CD4-positive, alpha-beta T cell (primary cell): ENCODE measurements around the gene RAB27A. TPM values are rescaled to one million over a fixed set of nuclear protein-coding genes. Genes with fewer than 3 reads are reported as not detected.

ENCODE experiments used
- ATAC-seq: fragments of 200-7000 bp; cut with Tn5 transposase; one replicate; pipeline ENCODE4 v1.10.0; 2022; ENCODE audit warnings: mild to moderate bottlenecking; ENCODE audit not compliant: poor library complexity
- CTCF ChIA-PET: fragments of 350-600 bp; sonication (Branson Sonifier 250); formaldehyde crosslinking; loops from one replicate; lab custom pipeline; 2021; ENCODE audit warnings: antibody characterized with exemption, inconsistent platforms; lab: Charles Lee
- POLR2A ChIA-PET: fragments of 350-600 bp; sonication (Branson Sonifier 250); formaldehyde crosslinking; loops from one replicate; lab custom pipeline; 2021; ENCODE audit warnings: antibody characterized with exemption, inconsistent platforms; lab: Charles Lee
- DNase-seq, 14 experiments: peaks; one replicate each; pipeline ENCODE4 v3.0.0-alpha.2; 2013 to 2020; ENCODE audit warnings: mixed read lengths in 2 of 14
- H3K27ac ChIP-seq, 2 donors: one replicate each; pipeline versions ENCODE4 v1.5.1 to v1.7.0; 2013; ENCODE audit warnings: low read length in 2 of 2, low read depth in 1 of 2, mild to moderate bottlenecking in 1 of 2
- H3K27me3 ChIP-seq, 2 experiments: 1 replicate in 1 of 2; 2 replicates in 1 of 2; pipeline versions ENCODE4 v1.6.1 to v1.7.0; 2013; ENCODE audit warnings: low read length in 2 of 2, control low read depth in 1 of 2, mild to moderate bottlenecking in 1 of 2, moderate library complexity in 1 of 2; ENCODE audit not compliant: insufficient read depth in 2 of 2, control insufficient read depth in 1 of 2
- H3K36me3 ChIP-seq: one replicate; pipeline ENCODE4 v1.6.1; 2013; ENCODE audit warnings: low read length, control low read depth; ENCODE audit not compliant: insufficient read depth
- H3K4me1 ChIP-seq: one replicate; pipeline ENCODE4 v1.6.1; 2013; ENCODE audit warnings: low read length, control low read depth; ENCODE audit not compliant: insufficient read depth
- H3K4me3 ChIP-seq: one replicate; pipeline ENCODE4 v1.5.1; 2013; ENCODE audit warnings: mild to moderate bottlenecking, low read length, moderate library complexity
- H3K9me3 ChIP-seq, 2 experiments: 1 replicate in 1 of 2; 2 replicates in 1 of 2; pipeline versions ENCODE4 v1.6.1 to v1.7.0; 2013; ENCODE audit warnings: low read length in 2 of 2, mild to moderate bottlenecking in 2 of 2, control low read depth in 1 of 2, moderate library complexity in 1 of 2; ENCODE audit not compliant: control insufficient read depth in 1 of 2, insufficient read depth in 1 of 2
- H3K27ac Mint-ChIP-seq: one replicate; pipeline ENCODE4 v1.8.0; 2020; ENCODE audit warnings: mixed read lengths
- H3K27me3 Mint-ChIP-seq: one replicate; pipeline ENCODE4 v1.8.0; 2021; ENCODE audit warnings: mixed read lengths
- H3K36me3 Mint-ChIP-seq: one replicate; pipeline ENCODE4 v1.8.0; 2021; ENCODE audit warnings: low read depth, mixed read lengths
- H3K4me1 Mint-ChIP-seq: one replicate; pipeline ENCODE4 v1.8.0; 2021; ENCODE audit warnings: low read depth, mixed read lengths
- H3K4me3 Mint-ChIP-seq: one replicate; pipeline ENCODE4 v1.8.0; 2020; ENCODE audit warnings: mild to moderate bottlenecking, mixed read lengths
- H3K9me3 Mint-ChIP-seq: one replicate; pipeline ENCODE4 v1.8.0; 2020; ENCODE audit warnings: mixed read lengths
- CTCF ChIP-seq: fragments of 200-600 bp; IDR thresholded peaks from one replicate; pipeline ENCODE4 v1.8.0; 2022; ENCODE audit warnings: antibody characterized with exemption, mild to moderate bottlenecking
- intact Hi-C, 2 experiments: fragments of 100-400 bp; cut with DNase I in 1 of 2; cut with micrococcal nuclease in 1 of 2; formaldehyde crosslinking; loops; one replicate each; pipeline versions ENCODE4 v1.15.1 to v1.9.0; 2023 to 2025; cut with DNase I, micrococcal nuclease
- total RNA-seq, 174 experiments: library from RNA in 2 of 174; stranded (reverse) in 2 of 174; gene quantifications; one replicate each; pipeline ENCODE4 v1.2.3 and lab custom pipeline; 2021 to 2026

RAB27A gene
- total RNA-seq, 2 experiments from 2014 or later = 9.0 TPM

- no peak for TF ChIP-seq CTCF
- Histone ChIP-seq H3K4me3 (no peak overlapping the region), H3K36me3 (no peaks in the 10 kb centered on the region), H3K27ac (no peak overlapping the region), H3K27me3 (no peaks in the 10 kb centered on the region), H3K9me3 (no peaks in the 10 kb centered on the region), H3K4me1 (peaks cover 23% of the 10 kb centered on the region)
- intact Hi-C loops = no loop called here
- no peaks in the 10 kb centered on the region for H3K27me3 Mint-ChIP-seq
- POLR2A ChIA-PET = interaction anchor here (1.4 kb wide), 1 partner anchor 15 kb away, joined by 3 read pairs; no protein-coding TSS in a partner anchor
- peaks cover 35% of the 10 kb centered on the region for H3K4me1 Mint-ChIP-seq
- CTCF ChIA-PET = no interaction called here
- no peak for DNase-seq
- H3K27ac Mint-ChIP-seq = no peak overlapping the region
- ATAC-seq = no peak
- H3K36me3 Mint-ChIP-seq = no peaks in the 10 kb centered on the region
- no peaks in the 10 kb centered on the region for H3K9me3 Mint-ChIP-seq
- H3K4me3 Mint-ChIP-seq = no peak overlapping the region
Measured at GRCh38 chr15:55246567-55246966, 43.0 kb downstream of the RAB27A start.

GRCh38 chr15:55245059-55245458 is 44.6 kb downstream of the RAB27A start:
- H3K9me3 ChIP-seq = no peaks in the 10 kb centered on the region
- no peak overlapping the region for H3K4me3 Mint-ChIP-seq
- ATAC-seq = no peak
- no peaks in the 10 kb centered on the region for H3K36me3 ChIP-seq
- no peak overlapping the region for H3K4me3 ChIP-seq
- no peaks in the 10 kb centered on the region for H3K9me3 Mint-ChIP-seq
- H3K36me3 Mint-ChIP-seq = no peaks in the 10 kb centered on the region
- no peak for DNase-seq
- peaks cover 32% of the 10 kb centered on the region for H3K4me1 Mint-ChIP-seq
- intact Hi-C loops = no loop called here
- POLR2A ChIA-PET = no interaction called here
- no peak overlapping the region for H3K27ac Mint-ChIP-seq
- H3K27ac ChIP-seq = no peak overlapping the region
- CTCF ChIA-PET = interaction anchor here (0.6 kb wide), 1 partner anchor 183 kb away, joined by 3 read pairs; no protein-coding TSS in a partner anchor
- H3K4me1 ChIP-seq = peaks cover 17% of the 10 kb centered on the region
- no peaks in the 10 kb centered on the region for H3K27me3 ChIP-seq
- TF ChIP-seq CTCF = no peak
- H3K27me3 Mint-ChIP-seq = no peaks in the 10 kb centered on the region

GRCh38 chr15:55241891-55242290 is 47.7 kb downstream of the RAB27A start:
- no peak overlapping the region for H3K4me3 Mint-ChIP-seq
- TF ChIP-seq CTCF = no peak
- no peaks in the 10 kb centered on the region for H3K27me3 ChIP-seq
- peaks cover 6% of the 10 kb centered on the region for H3K36me3 Mint-ChIP-seq
- H3K36me3 ChIP-seq = peaks cover 4% of the 10 kb centered on the region
- H3K9me3 Mint-ChIP-seq = no peaks in the 10 kb centered on the region
- H3K27ac ChIP-seq = no peak overlapping the region
- H3K4me1 ChIP-seq = peaks cover 3% of the 10 kb centered on the region
- no peaks in the 10 kb centered on the region for H3K27me3 Mint-ChIP-seq
- no peaks in the 10 kb centered on the region for H3K9me3 ChIP-seq
- H3K27ac Mint-ChIP-seq = no peak overlapping the region
- ChIA-PET POLR2A (interaction anchor here (1.8 kb wide), 1 partner anchor 25 kb away, joined by 6 read pairs; no protein-coding TSS in a partner anchor), CTCF (no interaction called here)
- peaks cover 27% of the 10 kb centered on the region for H3K4me1 Mint-ChIP-seq
- H3K4me3 ChIP-seq = no peak overlapping the region
- DNase-seq = no peak
- no peak for ATAC-seq
- intact Hi-C loops = no loop called here
